Measurements from ENCODE around the gene GNPTAB. TPM values are rescaled to one million over a fixed set of nuclear protein-coding genes. Genes with fewer than 3 reads are reported as not detected.

GNPTAB gene
- total RNA-seq, 1 experiment from 2014 or later, result 25.4 TPM

- Mint-ChIP-seq H3K27me3 (ENCODE audit: low read depth) (no peaks in the 10 kb centered on the region), H3K27ac (no peak overlapping the region), H3K4me1 (0 out of 2 replicates have a peak, but pooled peaks cover 3% of the 10 kb centered on the region), H3K36me3 (peaks cover 3% of the 10 kb centered on the region; the same call in 1 of the 2 replicates), H3K9me3 (no peaks in the 10 kb centered on the region), H3K4me3 (no peak overlapping the region)
- DNase-seq (ENCODE audit: low spot score) (no peak), ATAC-seq (no peak)
- ChIA-PET CTCF (interaction anchor here (1.8 kb wide), 1 partner anchor 54 kb away, joined by 3 read pairs; no protein-coding TSS in a partner anchor), POLR2A (no interaction called here)
- TF ChIP-seq IRF1 (CRISPR knock-in tag; IDR thresholded peaks at IDR 0.05), result no peak
- TF ChIP-seq ZNF425 (CRISPR knock-in tag; conservative IDR thresholded peaks at IDR 0.05), result no peak
- TF ChIP-seq HMGA2 (CRISPR knock-in tag; IDR thresholded peaks at IDR 0.05), result no peak
- TF ChIP-seq PRDM15 (CRISPR knock-in tag; IDR thresholded peaks at IDR 0.05), result no peak
- TF ChIP-seq PRRX2 (CRISPR knock-in tag; IDR thresholded peaks at IDR 0.05), result no peak
- TF ChIP-seq KAT7 (CRISPR knock-in tag; IDR thresholded peaks at IDR 0.05; ENCODE audit: borderline replicate concordance), result no peak
- TF ChIP-seq CTCF (IDR thresholded peaks at IDR 0.05), result no peak
- no peak for TF ChIP-seq NFE2L1 (CRISPR knock-in tag; IDR thresholded peaks at IDR 0.05)
- TF ChIP-seq NFYB (CRISPR knock-in tag; conservative IDR thresholded peaks at IDR 0.05; ENCODE audit: low read depth), result no peak
- no peak for TF ChIP-seq STAT6 (CRISPR knock-in tag; conservative IDR thresholded peaks at IDR 0.05; ENCODE audit: low read depth)
- no peak for TF ChIP-seq CBFB (CRISPR knock-in tag; IDR thresholded peaks at IDR 0.05; ENCODE audit: low read depth)
- TF ChIP-seq ATF6 (CRISPR knock-in tag; IDR thresholded peaks at IDR 0.05), result no peak
- TF ChIP-seq FOXP1 (CRISPR knock-in tag; IDR thresholded peaks at IDR 0.05; ENCODE audit: borderline replicate concordance), result no peak
- no peak for TF ChIP-seq NR3C1 (CRISPR knock-in tag; conservative IDR thresholded peaks at IDR 0.05; ENCODE audit: low read depth)
Observed at GRCh38 chr12:101785671-101786070, 45.1 kb downstream of the GNPTAB start.

All from WTC11 (cell line).